Inferior parietal cortex (tissue), 1 donor: ENCODE results near the gene BRF1.

Source experiments
- DNase-seq: peaks from one replicate; pipeline ENCODE4 v3.0.0-alpha.2; 2016; ENCODE audit errors: extremely low spot score

BRF1 gene

GRCh38 chr14:105226198-105226597 is 74.6 kb downstream of the BRF1 start:
- DNase-seq: no peak

GRCh38 chr14:105224845-105225570 is 75.8 kb downstream of the BRF1 start:
- DNase-seq: no peak

DNA sequence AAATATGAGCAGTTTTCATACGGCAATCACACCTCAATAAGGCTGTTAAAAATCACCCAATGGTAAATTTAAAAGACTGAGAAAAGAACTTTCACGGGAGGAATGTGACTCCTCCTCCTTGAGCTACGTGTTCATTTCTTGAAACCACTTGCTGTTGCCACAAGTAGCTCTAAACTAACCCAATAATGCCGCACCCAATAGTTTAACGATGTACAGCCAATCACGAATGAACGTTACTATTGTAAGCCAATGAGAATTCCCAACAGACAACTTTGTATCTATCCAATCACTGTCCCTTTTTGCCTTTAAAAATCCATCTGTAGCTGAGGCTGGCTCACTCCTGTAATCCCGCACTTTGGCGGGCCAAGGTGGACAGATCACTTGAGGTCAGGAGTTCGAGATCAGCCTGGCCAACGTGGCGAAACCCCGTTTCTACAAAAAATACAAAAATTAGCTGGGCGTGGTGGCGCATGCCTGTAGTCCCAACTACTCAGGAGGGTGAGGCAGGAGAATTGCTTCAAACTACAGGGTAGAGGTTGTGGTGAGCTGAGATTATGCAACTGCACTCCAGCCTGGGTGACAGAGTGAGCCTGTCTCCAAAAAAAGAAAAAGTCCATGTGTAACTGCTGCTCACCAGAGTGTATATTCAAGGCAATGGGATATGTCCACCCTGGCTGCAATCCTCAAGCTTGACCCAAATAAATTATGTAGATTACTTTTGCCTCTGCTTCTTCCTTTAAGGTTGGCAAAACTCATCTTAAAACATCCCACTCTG is 76.8 kb downstream of the BRF1 start:
- DNase-seq: no peak

DNA sequence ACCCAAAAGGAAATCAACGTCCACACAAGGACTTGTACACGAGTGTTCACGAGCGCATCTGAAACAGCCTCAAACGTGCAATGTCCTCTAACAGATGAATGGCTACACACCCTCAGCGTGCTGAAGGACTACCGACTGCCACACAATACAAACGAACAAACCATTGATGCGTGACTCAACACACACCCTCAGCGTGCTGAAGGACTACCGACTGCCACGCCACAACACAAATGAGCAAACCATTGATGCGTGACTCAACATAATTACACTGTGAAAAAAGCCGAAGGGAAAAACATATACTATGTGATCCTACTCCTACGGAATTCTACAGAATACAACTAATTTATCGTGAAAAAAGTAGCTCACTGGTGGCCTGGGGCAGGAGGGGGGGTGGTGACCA is 77.5 kb downstream of the BRF1 start:
- DNase-seq: no peak

DNA sequence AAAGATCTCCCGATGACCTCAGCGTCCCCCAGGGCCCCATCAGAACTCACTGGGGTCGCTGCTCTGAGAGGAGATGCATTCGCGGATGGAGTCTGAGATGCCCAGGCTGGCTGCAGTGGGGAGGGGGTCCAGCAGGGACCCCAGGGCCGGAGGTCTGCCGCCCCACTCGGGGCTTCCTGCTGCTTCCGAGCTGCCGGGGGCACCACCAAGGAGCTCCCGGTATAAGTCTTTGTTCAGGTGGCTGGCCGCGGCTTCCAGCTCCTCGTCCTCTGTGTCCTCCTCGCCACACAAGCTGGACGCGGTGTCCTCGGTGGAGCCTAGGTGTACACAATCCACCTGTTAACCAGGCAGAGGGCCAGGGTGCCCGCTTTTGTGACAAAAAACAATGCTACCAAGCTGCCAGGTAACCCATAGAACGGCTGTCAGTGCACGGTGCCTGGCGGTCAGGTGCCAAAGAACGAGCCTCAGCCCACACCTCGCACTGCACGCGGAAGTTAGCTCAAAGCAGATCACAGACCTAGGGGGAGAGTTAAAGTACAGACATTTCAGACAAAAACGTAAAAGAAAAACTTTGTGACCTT is 79.1 kb downstream of the BRF1 start:
- no peak for DNase-seq

DNA sequence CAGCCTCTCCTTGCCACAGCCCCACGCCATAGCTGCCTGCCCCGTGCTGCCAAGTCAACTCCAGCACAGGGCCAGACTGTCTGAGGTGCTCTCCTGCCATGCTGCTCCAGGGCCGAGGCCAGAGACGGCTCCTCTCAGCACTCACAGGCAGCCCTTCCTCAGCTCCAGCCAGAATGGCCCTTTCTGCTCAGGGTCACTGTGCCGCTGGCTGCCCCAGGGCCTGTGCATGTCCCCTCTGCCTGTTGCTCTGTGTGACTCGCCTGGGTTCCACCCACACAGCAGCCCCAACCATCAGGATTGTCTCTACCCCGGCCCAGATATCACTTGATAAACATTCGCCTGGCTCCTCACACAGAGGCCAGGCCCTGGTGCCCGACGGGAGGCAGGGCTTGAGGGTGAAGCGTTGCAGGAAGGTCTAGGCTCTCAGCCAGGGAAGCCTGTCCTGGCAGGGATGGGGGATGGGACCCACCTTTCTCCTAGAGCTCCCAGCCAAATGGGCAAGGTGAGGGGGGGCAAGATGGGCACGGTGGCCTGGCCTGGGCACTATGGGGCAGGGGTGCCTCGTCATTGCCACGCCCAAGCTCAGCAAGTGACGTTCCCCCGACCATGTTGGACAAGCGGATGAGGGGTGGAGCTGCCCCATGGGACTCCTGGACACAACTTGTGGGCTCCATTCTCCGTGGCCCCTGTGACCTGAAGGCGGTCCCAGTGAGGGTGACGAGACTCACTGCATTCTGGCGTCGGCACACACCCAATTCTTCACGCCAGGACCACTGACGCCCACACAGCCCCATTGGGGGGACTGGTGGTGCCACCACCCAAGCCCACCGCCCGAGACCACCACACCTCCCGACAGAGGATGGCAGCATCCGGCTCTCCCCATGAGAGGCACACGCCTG is 79.9 kb downstream of the BRF1 start:
- DNase-seq: no peak

DNA sequence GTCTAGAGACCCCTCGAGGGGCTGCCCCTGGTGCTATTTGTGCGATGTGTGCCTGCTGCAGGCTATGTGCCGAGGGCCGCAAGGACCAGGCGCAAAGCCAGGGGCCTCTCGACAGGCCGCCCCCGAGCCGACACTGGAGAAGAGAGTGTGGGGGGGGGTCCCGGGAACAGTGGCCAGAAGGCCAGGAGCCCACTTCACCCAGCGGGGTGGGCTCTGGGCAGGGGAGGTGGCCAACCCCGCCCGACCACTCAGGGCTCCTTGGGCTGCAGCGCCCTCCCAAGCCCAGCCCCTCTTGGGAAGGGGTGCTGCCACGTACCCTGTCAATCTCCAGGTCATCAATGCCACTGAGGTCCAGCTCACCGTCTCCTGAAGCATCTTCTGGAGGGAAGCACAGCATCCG is 81.0 kb downstream of the BRF1 start:
- no peak for DNase-seq

DNA sequence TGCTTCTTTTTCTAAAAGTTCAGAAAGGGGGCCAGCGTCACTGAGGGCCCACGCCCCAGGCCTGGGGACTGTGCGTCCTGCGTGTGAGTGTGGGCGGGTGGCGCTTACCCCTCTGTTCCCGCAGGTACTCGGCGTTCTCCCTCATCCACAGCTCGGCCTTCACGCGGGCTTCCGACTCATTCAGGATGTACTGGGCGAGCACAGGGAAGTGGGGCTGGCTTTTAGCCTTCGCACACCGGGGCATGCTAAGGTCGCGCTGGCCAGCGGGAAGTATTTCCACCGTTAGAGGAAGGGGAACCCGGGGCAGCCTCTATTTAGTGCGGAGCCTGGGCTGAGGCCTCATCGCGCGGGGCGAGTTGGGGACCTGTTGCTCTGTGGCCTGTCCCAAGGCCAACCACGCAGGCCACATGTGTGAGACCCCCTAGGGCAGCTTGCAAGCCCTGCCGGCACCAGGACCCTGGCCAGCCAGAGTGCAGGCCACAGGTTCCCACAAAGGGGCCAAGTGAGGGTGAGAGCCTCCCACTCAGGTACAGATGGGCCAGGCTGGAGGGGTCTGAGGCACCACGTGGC is 81.7 kb downstream of the BRF1 start:
- DNase-seq: no peak

GRCh38 chr14:105218611-105219010 is 82.2 kb downstream of the BRF1 start:
- DNase-seq: no peak

GRCh38 chr14:105217774-105218173 is 83.0 kb downstream of the BRF1 start:
- no peak for DNase-seq

DNA sequence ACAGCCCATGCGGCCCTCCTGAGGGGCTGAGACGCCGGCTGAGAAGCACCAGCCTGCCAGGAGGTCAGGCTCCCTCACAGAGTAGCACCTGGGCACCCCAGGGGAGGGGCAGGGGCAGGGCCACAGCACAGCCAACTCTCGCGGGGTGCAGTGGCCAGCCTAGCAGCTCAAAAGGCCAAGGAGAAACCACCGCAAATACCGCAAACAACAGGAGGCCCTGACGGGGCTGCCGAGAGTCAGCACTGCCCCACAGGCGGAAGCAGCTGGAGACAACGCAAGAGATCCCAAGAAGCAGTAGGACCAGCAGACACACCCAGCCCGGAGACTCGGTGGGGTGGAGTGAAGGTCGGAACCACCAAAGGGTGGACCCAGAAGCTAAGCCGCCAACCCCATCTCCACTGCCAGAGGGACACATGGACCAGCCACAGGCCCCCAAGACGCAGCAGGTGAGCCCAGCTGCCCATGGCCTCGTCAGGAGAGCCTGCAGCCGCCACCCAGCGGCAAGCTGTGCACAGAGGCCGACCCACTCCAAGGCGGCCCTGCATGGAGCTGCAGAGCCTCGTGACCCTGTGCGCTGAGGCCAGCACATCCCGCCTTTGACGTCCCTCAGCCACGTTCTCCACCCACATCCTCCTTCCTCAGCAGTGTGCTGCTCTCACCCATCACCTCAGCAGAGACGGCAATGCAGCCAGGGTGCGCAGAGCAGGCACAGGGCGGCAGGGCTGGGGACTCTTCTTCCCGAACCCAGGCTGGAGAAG is 84.1 kb downstream of the BRF1 start:
- DNase-seq: no peak

DNA sequence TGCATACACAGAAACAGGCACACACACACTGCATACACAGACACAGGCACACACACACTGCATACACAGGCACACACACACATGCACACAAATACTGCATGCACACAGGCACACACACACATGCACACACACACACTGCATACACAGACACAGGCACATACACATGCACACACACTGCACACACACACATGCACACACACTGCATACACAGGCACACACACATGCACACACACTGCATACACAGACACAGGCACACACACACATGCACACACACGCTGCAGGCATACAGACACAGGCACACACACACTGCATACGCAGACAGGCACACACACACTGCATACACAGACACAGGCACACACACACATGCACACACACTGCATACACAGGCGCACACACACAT is 85.2 kb downstream of the BRF1 start:
- DNase-seq: no peak

DNA sequence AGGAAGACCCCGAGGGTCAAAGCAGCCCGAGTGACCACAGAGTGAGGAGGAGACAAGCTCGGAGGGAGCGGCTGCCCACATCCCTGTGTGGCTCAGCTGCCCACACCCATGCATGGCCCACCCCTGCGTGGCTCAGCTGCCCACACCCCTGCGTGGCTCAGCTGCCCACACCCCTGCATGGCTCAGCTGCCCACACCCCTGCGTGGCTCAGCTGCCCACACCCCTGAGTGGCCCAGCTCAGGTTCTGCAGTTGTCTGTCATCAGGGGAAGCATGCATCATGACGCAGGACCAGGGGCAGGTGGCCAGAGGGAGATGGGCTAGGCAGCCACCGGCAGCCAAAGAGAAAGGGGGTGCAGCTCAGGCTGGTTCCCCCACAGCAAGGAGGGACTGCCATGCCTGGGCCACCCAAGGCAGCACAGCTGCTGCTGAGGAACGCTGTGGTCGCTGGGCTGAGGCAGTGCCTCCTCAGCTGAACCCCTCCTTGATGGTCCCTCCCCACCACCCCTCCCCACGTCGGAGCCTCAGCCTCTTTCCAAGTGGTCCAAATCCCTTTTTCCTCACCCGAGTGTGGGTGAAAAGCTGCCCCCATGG is 86.4 kb downstream of the BRF1 start:
- DNase-seq: no peak

DNA sequence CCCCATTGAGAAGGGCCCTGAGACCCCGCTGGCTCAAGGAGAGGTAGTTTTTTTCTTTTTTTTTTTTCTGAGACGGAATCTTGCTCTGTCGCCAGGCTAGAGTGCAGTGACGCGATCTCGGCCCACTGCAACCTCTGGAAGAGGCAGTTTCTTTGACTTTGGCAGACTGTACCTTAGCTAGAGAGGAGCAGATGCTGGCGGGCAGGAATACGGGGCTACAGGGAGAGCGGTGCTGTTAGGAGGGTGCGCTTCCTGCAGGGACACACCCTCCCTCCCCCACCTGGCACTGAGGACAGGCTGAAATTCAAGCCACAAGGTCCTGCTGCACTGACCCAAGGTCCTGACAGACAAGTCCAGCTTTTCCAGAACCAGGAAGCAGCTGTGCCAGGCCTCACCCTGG is 87.4 kb downstream of the BRF1 start:
- no peak for DNase-seq

DNA sequence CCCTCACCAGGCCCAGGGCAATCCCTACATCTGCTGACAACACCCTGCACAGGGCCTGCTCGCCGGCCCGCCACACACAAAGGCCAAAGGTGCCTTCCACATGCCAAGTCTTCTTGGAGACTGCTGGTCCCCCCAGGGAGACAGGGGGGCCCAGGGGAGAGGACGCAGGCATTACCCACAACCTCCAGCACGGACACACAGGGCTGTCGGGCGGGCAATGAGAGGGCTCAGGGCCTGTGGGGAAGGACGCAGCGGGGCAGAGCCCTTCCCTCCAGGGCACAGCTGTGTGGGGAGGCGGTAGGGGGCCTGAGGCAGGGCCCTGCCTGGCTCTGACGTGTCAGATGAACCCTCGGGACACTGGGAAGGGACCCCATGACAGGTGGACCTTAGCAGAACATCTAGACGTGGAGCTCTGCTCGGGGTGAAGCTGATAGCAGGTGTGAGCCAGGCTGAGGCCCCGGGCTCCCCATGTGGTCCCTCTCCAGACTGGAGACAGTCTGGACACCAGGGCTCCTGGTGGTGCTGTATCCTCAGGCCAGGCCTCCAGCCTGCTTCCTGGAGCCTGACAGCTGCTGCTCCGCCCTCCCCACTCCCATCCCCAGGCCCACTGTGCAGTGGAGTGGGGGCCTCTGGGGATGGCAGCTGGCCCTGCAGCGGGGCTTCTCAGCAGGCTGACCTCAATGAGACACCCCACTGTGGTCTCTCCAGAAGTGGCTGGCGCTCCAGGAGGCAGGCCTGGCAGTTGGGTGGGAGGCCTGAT is 88.1 kb downstream of the BRF1 start:
- DNase-seq: no peak

DNA sequence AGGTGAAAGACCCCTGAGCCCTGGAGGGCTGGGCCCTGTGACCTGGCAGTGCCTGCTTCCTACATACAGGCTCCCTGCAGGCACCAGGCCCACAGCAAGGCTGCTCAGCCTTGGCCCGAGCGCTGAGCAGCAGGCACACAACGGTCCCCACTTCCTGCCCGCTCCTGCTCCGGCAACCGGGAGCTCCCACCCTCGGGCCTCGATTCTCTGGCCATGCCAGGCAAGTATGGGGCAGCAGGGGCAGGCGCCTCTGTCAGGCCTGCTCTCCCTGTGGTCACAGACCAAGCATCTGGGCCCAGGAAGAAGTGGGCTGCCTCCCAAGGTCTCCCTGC is 89.1 kb downstream of the BRF1 start:
- DNase-seq: no peak

- no peak for DNase-seq
Observed at GRCh38 chr14:105211086-105211757, 89.6 kb downstream of the BRF1 start.

- no peak for DNase-seq
Observed at GRCh38 chr14:105210266-105211025, 90.4 kb downstream of the BRF1 start.

- DNase-seq: no peak
Observed at GRCh38 chr14:105209646-105210045, 91.2 kb downstream of the BRF1 start.
